ENCODE measurements around the gene LRIG1.
A peak's percentile ranks its signal among the peaks of the same experiment; 100 is the strongest.

LRIG1 gene

DNA sequence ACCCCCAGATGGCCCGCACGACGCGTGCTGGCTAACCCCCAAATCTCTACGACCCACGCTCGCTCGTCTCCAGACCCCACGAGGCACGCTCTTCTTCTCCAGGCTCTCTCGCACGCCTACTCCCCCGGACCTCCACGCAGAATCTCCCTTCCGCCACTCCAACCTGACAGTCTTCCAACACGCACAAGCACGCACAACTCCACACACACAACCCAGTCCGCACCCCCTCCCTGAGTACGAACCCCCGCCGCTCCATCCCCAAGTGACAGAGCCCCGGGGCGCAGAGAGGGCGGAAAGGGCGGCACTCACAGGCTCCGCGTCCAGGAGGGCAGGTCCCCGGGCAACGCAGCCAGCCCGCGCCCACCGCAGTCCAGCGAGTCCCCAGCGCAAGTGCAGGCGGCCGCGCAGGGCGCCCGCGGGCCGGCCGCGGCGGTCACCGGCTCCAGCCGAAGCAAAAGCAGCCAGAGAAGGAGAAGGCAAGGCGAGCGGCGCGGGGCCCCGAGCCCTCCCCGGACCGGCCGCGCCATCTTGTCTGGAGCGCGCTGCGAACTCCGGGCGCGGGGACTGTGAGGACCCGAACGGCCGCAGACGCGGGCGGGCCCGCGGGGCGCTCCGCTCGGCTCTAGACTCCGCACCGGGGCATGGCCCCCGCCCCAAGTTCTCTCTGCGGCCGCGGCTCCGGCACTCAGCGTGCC lies 794 bp downstream of the LRIG1 start:
- ATAC-seq (ENCODE audit: insufficient read depth, low read depth): peak; percentile 1; the same call in 2 of the 3 replicates
- no peak for TF ChIP-seq EZH2 (IDR thresholded peaks at IDR 0.05; ENCODE audit: borderline replicate concordance, low read depth, low read length, severe bottlenecking)
- TF ChIP-seq, protein P1, sequence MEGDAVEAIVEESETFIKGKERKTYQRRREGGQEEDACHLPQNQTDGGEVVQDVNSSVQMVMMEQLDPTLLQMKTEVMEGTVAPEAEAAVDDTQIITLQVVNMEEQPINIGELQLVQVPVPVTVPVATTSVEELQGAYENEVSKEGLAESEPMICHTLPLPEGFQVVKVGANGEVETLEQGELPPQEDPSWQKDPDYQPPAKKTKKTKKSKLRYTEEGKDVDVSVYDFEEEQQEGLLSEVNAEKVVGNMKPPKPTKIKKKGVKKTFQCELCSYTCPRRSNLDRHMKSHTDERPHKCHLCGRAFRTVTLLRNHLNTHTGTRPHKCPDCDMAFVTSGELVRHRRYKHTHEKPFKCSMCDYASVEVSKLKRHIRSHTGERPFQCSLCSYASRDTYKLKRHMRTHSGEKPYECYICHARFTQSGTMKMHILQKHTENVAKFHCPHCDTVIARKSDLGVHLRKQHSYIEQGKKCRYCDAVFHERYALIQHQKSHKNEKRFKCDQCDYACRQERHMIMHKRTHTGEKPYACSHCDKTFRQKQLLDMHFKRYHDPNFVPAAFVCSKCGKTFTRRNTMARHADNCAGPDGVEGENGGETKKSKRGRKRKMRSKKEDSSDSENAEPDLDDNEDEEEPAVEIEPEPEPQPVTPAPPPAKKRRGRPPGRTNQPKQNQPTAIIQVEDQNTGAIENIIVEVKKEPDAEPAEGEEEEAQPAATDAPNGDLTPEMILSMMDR (IDR thresholded peaks at IDR 0.05; ENCODE audit: borderline replicate concordance, extremely low read depth, low read length, poor library complexity, severe bottlenecking): no peak
- Histone ChIP-seq H3K9ac (ENCODE audit: low read depth, low read length) (peak overlapping the region; percentile 69), H3K27ac (ENCODE audit: low read length) (peak overlapping the region; percentile 60; the same call in 1 of the 2 replicates), H3K4me3 (ENCODE audit: low read depth in 1 of 2, low read length in 2 of 2) (peak overlapping the region; percentile 33 to 90; a peak in 3 of 4 replicates), H3K4me1 (ENCODE audit: insufficient read depth, low read length) (peaks cover 73% of the 10 kb centered on the region), H3K4me2 (ENCODE audit: insufficient read depth, low read length) (peak overlapping the region; percentile 93), H3K9me3 (ENCODE audit: insufficient read depth, low read length, severe bottlenecking) (no peaks in the 10 kb centered on the region), H3K27me3 (ENCODE audit: insufficient read depth, low read length, poor library complexity) (peaks cover 5% of the 10 kb centered on the region), H2AFZ (ENCODE audit: low read depth, low read length) (peak overlapping the region; percentile 72), H3K36me3 (ENCODE audit: insufficient read depth, low read length) (no peaks in the 10 kb centered on the region), H4K20me1 (ENCODE audit: insufficient read depth, low read length) (peaks cover 12% of the 10 kb centered on the region), H3K79me2 (ENCODE audit: insufficient read depth, low read length) (peaks cover 27% of the 10 kb centered on the region)
- DNase-seq: no peak

DNA sequence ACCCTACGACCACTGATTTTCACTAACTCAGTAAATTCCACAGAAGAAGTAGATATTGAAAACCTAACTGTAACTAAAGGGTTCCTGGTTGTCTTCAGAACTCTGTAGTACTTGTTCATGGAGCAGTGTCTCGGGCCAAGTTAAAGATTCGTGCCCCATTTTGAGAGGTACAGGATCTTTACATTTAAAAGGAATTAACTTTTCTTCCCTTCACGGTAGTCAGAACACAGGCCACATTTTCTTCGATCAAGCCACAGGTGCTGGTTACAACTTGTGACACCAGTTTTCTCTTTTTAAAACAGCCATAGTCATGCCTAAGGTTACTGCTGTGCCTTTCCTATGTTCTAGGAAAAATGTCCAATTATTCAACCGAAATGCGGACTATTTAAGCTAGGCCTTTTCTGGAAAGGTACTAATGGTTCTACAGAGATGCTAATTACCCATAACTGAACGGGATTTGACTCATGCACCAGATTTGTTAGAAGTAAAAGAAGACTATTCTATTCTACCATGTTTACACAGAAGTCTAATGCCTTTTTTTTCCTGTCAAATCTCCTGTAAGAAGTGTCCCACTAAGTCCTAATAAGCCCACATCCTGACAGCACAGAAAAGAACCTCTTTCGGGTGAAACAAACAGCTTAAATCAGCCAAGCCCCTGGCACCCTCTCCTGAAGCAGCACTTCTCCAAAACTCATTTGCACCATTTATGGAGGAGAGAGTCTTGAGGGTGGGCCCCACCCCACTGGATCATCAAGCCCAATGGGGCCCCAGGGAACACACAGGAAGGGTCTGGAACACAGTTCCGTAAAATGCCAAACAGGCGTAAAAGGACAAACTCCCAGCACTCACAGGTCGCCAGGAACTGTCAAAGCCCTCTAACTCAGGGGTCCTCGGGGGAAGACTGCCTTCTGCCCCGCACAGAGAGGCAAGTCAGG lies 1.9 kb downstream of the LRIG1 start:
- Histone ChIP-seq H3K27ac (ENCODE audit: low read length) (peak overlapping the region; percentile 33), H2AFZ (ENCODE audit: low read depth, low read length) (no peak overlapping the region), H4K20me1 (ENCODE audit: insufficient read depth, low read length) (peaks cover 12% of the 10 kb centered on the region), H3K27me3 (ENCODE audit: insufficient read depth, low read length, poor library complexity) (peaks cover 5% of the 10 kb centered on the region), H3K9ac (ENCODE audit: low read depth, low read length) (peak overlapping the region; percentile 33), H3K4me2 (ENCODE audit: insufficient read depth, low read length) (peak overlapping the region; percentile 93), H3K9me3 (ENCODE audit: insufficient read depth, low read length, severe bottlenecking) (no peaks in the 10 kb centered on the region), H3K4me1 (ENCODE audit: insufficient read depth, low read length) (peaks cover 83% of the 10 kb centered on the region), H3K79me2 (ENCODE audit: insufficient read depth, low read length) (peaks cover 29% of the 10 kb centered on the region), H3K4me3 (ENCODE audit: low read depth in 1 of 2, low read length in 2 of 2) (peak overlapping the region in 1 of 2 experiments; percentile 90; a peak in 2 of 4 replicates), H3K36me3 (ENCODE audit: insufficient read depth, low read length) (no peaks in the 10 kb centered on the region)
- DNase-seq (no peak), ATAC-seq (ENCODE audit: insufficient read depth, low read depth) (no peak)
- TF ChIP-seq, protein P1 (IDR thresholded peaks at IDR 0.05; ENCODE audit: borderline replicate concordance, extremely low read depth, low read length, poor library complexity, severe bottlenecking): no peak
- TF ChIP-seq EZH2 (IDR thresholded peaks at IDR 0.05; ENCODE audit: borderline replicate concordance, low read depth, low read length, severe bottlenecking): no peak

DNA sequence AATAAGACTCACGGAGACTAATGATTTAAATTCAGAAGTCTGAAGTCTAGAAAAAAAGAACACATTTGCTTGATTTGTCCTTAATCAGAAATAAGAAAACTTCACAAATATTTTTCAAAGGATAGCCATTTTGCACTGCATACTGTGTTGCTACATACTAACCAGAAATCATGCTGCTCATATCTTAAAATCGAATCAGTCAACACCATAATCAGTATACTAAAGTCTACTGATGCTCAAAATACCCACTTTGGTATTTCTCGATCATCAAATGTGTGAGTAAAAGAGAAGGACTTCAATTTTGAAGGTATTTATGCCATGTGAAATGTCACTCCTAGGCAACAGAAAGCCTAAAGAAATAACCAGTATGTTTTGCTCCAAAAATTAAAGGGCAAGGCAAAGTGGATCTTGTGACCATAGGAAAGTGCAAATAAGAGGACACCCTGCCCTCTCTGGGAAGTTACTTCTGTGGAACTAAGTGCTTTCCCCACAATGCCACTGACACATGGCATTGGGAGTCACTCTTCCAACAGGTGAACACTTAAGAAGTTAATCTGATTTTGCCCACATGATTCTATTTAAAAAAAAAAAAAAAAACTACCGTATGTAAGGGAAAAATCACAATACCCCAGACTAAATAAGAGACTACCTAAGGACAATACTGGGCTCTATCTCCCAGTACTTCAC lies 2.7 kb downstream of the LRIG1 start:
- ATAC-seq (ENCODE audit: insufficient read depth, low read depth): no peak
- peaks cover 89% of the 10 kb centered on the region for H3K4me1 ChIP-seq (ENCODE audit: insufficient read depth, low read length)
- DNase-seq: no peak
- H4K20me1 ChIP-seq (ENCODE audit: insufficient read depth, low read length): peaks cover 12% of the 10 kb centered on the region
- no peaks in the 10 kb centered on the region for H3K36me3 ChIP-seq (ENCODE audit: insufficient read depth, low read length)
- peak overlapping the region; percentile 68; the same call in 1 of the 2 replicates for H3K27ac ChIP-seq (ENCODE audit: low read length)
- peak overlapping the region; percentile 93 for H3K4me2 ChIP-seq (ENCODE audit: insufficient read depth, low read length)
- peaks cover 34% of the 10 kb centered on the region for H3K79me2 ChIP-seq (ENCODE audit: insufficient read depth, low read length)
- H2AFZ ChIP-seq (ENCODE audit: low read depth, low read length): no peak overlapping the region
- H3K27me3 ChIP-seq (ENCODE audit: insufficient read depth, low read length, poor library complexity): peaks cover 2% of the 10 kb centered on the region
- H3K4me3 ChIP-seq (ENCODE audit: low read depth in 1 of 2, low read length in 2 of 2): peak overlapping the region in 1 of 2 experiments; percentile 32; a peak in 2 of 4 replicates
- no peak overlapping the region; the same call in 1 of the 2 replicates for H3K9ac ChIP-seq (ENCODE audit: low read depth, low read length)
- H3K9me3 ChIP-seq (ENCODE audit: insufficient read depth, low read length, severe bottlenecking): no peaks in the 10 kb centered on the region
- TF ChIP-seq EZH2 (IDR thresholded peaks at IDR 0.05; ENCODE audit: borderline replicate concordance, low read depth, low read length, severe bottlenecking): no peak
